MCF 10A (cell line): ENCODE data around the gene ACE. TPM values are rescaled to one million over a fixed set of nuclear protein-coding genes. Genes with fewer than 3 reads are reported as not detected.

Experiments
- BruUV-seq: library from RNA; stranded (reverse); fragments of 400-500 nt; replicated peaks from 2 replicates; lab custom pipeline; 2021; lab: Mats Ljungman, UMichigan
- CTCF ChIA-PET: fragments of 300-600 bp; sonication (Branson Sonifier 250); formaldehyde crosslinking; extraction: SDS; loops from one replicate; lab custom pipeline; 2021; ENCODE audit warnings: antibody characterized with exemption, inconsistent platforms; lab: Yijun Ruan, JAX
- POLR2A ChIA-PET: fragments of 300-600, 350-650 bp; sonication (Branson Sonifier 250); formaldehyde crosslinking; extraction: SDS; loops from one replicate; lab custom pipeline; 2020; ENCODE audit warnings: antibody characterized with exemption, inconsistent platforms; lab: Yijun Ruan, JAX
- DNase-seq: peaks from one replicate; pipeline ENCODE4 v3.0.0-alpha.2; 2018; ENCODE audit not compliant: unreplicated experiment
- H3K27ac Mint-ChIP-seq: one replicate; pipeline ENCODE4 v1.8.0; 2022; ENCODE audit warnings: mild to moderate bottlenecking, low read depth, mixed read lengths; ENCODE audit not compliant: unreplicated experiment
- H3K27me3 Mint-ChIP-seq: one replicate; pipeline ENCODE4 v1.8.0; 2022; ENCODE audit warnings: mixed read lengths; ENCODE audit not compliant: insufficient read depth, unreplicated experiment
- H3K36me3 Mint-ChIP-seq: one replicate; pipeline ENCODE4 v1.8.0; 2022; ENCODE audit warnings: mild to moderate bottlenecking, moderate library complexity, mixed read lengths; ENCODE audit not compliant: insufficient read depth, unreplicated experiment
- H3K4me1 Mint-ChIP-seq: one replicate; pipeline ENCODE4 v1.8.0; 2022; ENCODE audit warnings: mixed read lengths; ENCODE audit not compliant: insufficient read depth, unreplicated experiment
- H3K4me3 Mint-ChIP-seq: one replicate; pipeline ENCODE4 v1.8.0; 2022; ENCODE audit warnings: mild to moderate bottlenecking, moderate library complexity, mixed read lengths; ENCODE audit not compliant: unreplicated experiment
- H3K9me3 Mint-ChIP-seq: one replicate; pipeline ENCODE4 v1.8.0; 2022; ENCODE audit warnings: mixed read lengths; ENCODE audit not compliant: unreplicated experiment
- CTCF ChIP-seq: fragments of 200-600 bp; IDR thresholded peaks from one replicate; pipeline ENCODE4 v1.8.0; 2022; ENCODE audit warnings: antibody characterized with exemption, mild to moderate bottlenecking; ENCODE audit not compliant: unreplicated experiment
- intact Hi-C: fragments of 100-400 bp; cut with micrococcal nuclease; formaldehyde crosslinking; loops from 2 replicates; pipeline ENCODE4 v1.14.1; 2022
- total RNA-seq: library from RNA; stranded (reverse); gene quantifications from 2 replicates; pipeline ENCODE4 v1.2.3, GENCODE V29; 2022

ACE gene
- total RNA-seq, 1 experiment from 2014 or later = 0.30 TPM

GRCh38 chr17:63512896-63513644 is 36.2 kb downstream of the ACE start:
- H3K27me3 Mint-ChIP-seq = peaks cover 37% of the 10 kb centered on the region
- BruUV-seq = no TSS peak
- no peak overlapping the region for H3K27ac Mint-ChIP-seq
- DNase-seq = no peak
- CTCF ChIA-PET = no interaction called here
- no peak overlapping the region for H3K4me3 Mint-ChIP-seq
- no peaks in the 10 kb centered on the region for H3K4me1 Mint-ChIP-seq
- POLR2A ChIA-PET = no interaction called here
- intact Hi-C loops = no loop called here
- no peaks in the 10 kb centered on the region for H3K36me3 Mint-ChIP-seq
- H3K9me3 Mint-ChIP-seq = no peaks in the 10 kb centered on the region
- TF ChIP-seq CTCF = no peak

- POLR2A ChIA-PET = no interaction called here
- no peak for TF ChIP-seq CTCF
- intact Hi-C loops = no loop called here
- H3K27me3 Mint-ChIP-seq = peaks cover 37% of the 10 kb centered on the region
- H3K36me3 Mint-ChIP-seq = no peaks in the 10 kb centered on the region
- no TSS peak for BruUV-seq
- no peaks in the 10 kb centered on the region for H3K9me3 Mint-ChIP-seq
- H3K4me3 Mint-ChIP-seq = no peak overlapping the region
- no peak overlapping the region for H3K27ac Mint-ChIP-seq
- CTCF ChIA-PET = no interaction called here
- no peaks in the 10 kb centered on the region for H3K4me1 Mint-ChIP-seq
- no peak for DNase-seq
Observed at GRCh38 chr17:63514477-63514876, 37.6 kb downstream of the ACE start.

- Mint-ChIP-seq H3K4me3 (no peak overlapping the region), H3K27me3 (peaks cover 37% of the 10 kb centered on the region), H3K27ac (no peak overlapping the region), H3K36me3 (no peaks in the 10 kb centered on the region), H3K4me1 (no peaks in the 10 kb centered on the region), H3K9me3 (no peaks in the 10 kb centered on the region)
- intact Hi-C loops = loop anchor here (1.0 kb wide), 1 partner anchor 22 kb away; no protein-coding TSS in a partner anchor
- BruUV-seq = no TSS peak
- CTCF ChIA-PET = no interaction called here
- POLR2A ChIA-PET = no interaction called here
- DNase-seq = no peak
- no peak for TF ChIP-seq CTCF
Observed at GRCh38 chr17:63514974-63515373, 38.1 kb downstream of the ACE start.

- ChIA-PET CTCF (interaction anchor here (0.6 kb wide), 2 partner anchors 36 to 70 kb away, joined by 4 read pairs; no protein-coding TSS in a partner anchor), POLR2A (no interaction called here)
- H3K27me3 Mint-ChIP-seq = peaks cover 37% of the 10 kb centered on the region
- no TSS peak for BruUV-seq
- DNase-seq = no peak
- no peak for TF ChIP-seq CTCF
- intact Hi-C loops = loop anchor here (1.0 kb wide), 1 partner anchor 22 kb away; no protein-coding TSS in a partner anchor
- no peak overlapping the region for H3K27ac Mint-ChIP-seq
- no peaks in the 10 kb centered on the region for H3K4me1 Mint-ChIP-seq
- no peaks in the 10 kb centered on the region for H3K9me3 Mint-ChIP-seq
- no peaks in the 10 kb centered on the region for H3K36me3 Mint-ChIP-seq
- H3K4me3 Mint-ChIP-seq = no peak overlapping the region
Observed at GRCh38 chr17:63515426-63515825, 38.6 kb downstream of the ACE start.
